GM18907 (cell line): ENCODE measurements around the gene CCL7.
"Not testable (repeated sequence)": the region's sequence is repeated elsewhere in the genome, so short reads cannot be mapped to it uniquely, and the experiment has no call there.

Experiments
- ATAC-seq: cut with Tn5 transposase; IDR thresholded peaks from one replicate; pipeline ENCODE4 v1.9.1; 2021; ENCODE audit warnings: mild to moderate bottlenecking, moderate library complexity; ENCODE audit not compliant: unreplicated experiment

The CCL7 gene

GRCh38 chr17:34269969-34270368, at the start of gene CCL7:
Gene CCL7, plus strand, starts transcription at chr17:34270221. Its CDS starts 70 bp downstream, at chr17:34270291.
- ATAC-seq, result no peak

DNA sequence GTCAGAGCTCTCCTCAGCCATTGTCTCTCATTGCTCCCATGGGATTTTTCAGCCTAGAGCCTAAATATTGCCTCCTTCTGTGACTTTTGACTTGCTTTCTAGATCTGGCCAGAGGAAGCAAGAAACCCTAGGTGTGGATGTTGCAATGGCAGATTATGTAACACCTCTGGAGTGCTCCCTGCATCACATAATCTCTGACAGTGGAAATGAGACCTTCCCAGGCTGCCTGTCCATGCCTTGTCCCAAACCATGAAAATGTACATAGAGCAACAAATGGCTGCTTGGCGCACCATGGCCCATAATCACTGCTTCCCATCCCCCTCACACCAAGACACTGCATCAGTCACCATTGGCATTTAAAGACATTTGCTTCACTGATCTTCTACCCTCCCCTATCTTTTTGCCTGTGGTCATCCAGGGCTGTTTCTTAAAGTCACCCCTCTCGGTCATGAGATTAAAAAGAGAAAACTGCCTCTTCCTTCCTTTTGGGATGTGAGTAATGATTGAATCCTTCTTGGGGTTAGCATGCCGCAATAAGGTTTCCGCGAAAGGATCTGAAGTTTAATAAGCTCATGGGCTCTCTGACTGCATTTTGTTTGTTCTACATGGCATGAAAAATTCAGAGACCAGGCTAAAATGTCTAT, 49.1 kb upstream of the CCL7 start:
- no peak for ATAC-seq

DNA sequence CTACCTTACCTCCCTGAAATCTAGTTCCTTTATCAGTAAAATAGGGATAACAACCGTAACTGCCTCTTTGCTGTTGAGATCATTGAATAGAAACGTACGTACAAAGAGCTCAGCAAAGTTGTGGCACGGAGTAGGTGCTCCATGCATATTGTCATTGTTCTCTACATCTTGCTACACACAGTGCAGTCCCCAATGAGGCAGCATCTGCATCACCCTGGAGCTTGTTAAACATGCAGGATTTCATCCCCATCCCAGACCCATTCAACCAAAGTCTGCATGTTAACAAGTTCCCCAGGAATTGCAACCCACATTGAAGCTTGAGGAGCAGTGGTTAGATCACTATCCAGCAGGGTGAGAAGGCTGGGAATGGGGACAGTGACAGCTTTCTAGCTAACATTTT, 48.6 kb upstream of the CCL7 start:
- no peak for ATAC-seq

DNA sequence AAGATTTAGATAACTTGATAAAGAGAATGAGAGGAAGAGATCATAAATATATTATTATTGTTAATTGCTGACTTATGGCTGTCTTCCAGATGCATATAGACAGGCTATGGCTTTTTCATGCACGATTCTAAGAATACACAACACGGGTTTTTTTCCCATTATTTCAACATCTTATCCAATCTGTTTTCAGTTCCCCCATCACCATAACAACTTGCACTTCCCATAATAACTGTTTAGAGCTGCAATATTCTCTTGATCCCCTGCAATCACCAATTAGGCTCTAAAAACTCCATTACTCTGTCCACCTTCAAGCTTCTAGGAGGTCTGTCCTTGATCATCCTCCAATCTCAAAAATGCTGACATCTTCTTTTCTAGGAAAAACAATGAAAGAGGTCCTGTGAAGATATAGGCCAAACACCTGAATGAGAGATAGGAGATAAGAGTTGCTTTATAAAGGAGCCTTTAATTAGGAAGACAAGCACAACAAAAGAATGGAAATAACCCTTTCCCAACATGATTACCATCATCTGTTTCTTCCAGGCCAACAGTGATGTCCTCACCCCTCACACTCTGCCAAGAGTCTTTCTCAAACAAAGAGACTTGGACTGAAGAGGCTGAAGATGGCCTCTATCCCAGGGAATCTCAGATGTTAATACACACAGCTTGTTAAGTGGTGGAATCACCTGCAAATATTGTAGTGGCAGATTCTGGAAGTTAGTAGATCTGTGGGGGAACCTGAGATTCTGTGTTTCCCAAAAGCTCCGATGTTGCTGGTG, 47.1 kb upstream of the CCL7 start:
- no peak for ATAC-seq

DNA sequence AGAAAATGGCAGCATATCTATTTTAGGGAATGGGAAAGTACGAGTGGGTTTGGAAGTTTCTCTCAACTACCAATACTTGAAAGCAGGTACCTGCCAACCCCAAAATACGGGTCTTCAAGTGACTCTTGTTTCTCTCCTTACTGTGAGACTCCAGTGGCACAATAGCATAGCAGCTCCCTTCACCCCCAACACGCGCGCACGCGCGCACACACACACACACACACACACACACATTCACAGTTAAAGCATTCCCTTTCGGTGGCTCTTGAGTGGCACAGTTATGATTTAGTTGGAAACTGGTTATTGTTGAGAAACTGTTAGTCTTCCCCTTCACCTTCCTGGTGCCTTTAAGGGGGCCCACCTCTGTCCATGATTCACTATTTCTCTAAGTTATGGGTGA, 45.0 kb upstream of the CCL7 start:
- no peak for ATAC-seq

GRCh38 chr17:34226011-34226743, 43.8 kb upstream of the CCL7 start:
- ATAC-seq, result no peak

- ATAC-seq, result no peak
Measured at GRCh38 chr17:34226744-34227034, 43.3 kb upstream of the CCL7 start.

- ATAC-seq, result not testable (repeated sequence)
Measured at GRCh38 chr17:34227293-34227692, 42.7 kb upstream of the CCL7 start.

GRCh38 chr17:34227707-34228106, 42.3 kb upstream of the CCL7 start:
- no peak for ATAC-seq

DNA sequence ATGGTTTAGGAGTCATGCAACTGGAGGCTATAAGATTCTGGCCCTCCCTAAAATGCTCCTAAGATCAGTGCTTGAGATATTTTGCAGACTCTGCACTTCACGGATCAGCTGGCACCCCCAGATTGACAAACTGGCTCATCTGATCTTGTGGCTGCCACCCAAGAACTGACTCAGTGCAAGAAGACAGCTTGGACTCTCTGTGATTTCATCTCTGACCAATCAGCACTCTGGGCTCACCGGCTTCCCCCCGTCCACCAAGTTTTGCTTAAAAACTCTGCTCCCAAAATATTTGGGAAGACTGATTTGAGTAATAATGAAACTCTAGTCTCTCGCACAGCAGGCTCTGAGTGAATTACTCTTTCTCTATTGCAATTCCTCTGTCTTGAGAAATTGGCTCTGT, 41.2 kb upstream of the CCL7 start:
- no peak for ATAC-seq

DNA sequence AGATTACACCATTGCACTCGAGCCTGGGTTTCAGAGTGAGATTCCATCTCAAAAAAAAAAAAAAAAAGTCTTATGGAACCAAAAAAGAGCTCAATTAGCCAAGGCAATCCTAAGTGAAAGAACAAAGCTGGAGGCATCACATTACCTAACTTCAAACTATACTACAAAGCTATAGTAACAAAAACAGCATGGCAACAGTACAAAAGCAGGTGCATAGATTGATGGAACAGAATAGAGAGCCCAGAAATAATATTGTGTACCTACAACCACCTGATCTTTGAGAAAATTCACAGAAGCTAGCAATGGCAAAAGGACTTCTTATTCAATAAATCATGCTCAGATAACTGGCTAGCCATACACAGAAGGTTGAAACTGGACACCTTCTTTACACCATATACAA, 39.7 kb upstream of the CCL7 start:
- no peak for ATAC-seq

DNA sequence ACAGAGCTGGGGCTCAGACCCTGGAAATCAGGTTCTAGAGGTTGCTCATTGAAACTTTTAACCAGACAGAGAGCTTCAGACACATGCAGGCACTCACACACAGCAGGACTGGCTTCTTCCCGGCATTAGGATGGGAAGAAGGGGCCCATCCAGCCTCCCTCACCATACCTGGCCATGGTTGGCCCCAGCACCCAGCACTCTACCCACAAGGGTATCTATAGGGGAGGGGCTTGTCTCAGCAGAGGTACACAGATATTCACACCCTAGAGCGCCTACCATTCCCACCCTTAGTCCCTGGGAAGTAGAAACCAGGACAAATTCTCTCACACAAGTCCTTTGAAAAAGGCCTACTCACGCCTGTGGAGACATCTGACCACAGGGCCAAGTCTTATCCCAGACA, 35.4 kb upstream of the CCL7 start:
- no peak for ATAC-seq

DNA sequence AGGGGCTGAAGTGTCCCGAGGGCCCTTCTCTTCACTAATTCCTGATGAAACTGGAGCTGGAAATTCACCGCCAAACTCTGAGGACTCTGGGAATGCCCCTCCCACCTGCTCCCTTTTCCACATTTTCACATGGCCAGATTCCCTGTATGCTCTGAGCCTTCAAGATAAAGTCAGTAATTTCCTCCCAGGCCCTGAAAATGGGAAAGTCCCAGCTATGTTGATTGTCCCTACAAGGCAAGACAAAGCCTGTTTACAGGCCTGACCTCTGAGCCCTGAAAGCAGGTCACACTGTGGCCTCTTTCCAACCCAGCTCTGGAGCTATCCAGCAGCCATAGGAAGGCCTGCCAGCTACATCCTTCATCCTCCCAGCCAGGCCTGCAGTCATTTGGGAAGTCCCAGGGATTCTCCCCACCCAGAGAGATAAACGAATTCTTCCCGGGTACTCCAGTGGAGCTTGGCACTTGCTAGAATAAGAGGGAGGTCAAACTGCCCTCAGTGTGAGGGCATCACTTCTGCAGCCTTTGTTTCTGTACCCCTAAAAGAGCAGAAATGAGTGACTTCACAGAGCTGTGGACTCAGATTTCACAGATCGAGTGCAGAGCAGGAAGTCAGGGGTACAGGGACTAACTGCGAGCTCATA, 34.5 kb upstream of the CCL7 start:
- ATAC-seq, result no peak

GRCh38 chr17:34236281-34236892, 33.6 kb upstream of the CCL7 start:
- ATAC-seq, result no peak

GRCh38 chr17:34237458-34237857, 32.6 kb upstream of the CCL7 start:
- ATAC-seq, result no peak

DNA sequence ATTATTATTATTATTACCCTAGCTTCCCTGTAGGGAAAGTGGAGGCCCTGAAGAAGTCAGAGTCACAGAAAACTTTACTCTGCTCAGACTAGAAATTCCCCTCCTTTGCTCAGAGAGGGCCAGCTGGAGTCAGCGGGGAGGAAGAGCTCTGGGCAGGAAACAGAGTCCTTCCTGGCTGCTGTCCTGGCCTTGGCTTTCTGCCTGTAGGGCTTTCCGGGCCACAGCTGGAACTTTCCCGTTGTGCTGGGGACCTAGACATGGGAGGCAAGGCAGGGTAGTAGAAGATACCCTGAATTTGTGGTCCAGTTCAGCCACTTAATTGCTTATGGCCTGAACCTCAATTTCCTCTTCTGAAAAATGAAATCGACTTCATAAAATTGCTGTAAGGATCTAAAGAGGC, 29.0 kb upstream of the CCL7 start:
- ATAC-seq, result no peak

DNA sequence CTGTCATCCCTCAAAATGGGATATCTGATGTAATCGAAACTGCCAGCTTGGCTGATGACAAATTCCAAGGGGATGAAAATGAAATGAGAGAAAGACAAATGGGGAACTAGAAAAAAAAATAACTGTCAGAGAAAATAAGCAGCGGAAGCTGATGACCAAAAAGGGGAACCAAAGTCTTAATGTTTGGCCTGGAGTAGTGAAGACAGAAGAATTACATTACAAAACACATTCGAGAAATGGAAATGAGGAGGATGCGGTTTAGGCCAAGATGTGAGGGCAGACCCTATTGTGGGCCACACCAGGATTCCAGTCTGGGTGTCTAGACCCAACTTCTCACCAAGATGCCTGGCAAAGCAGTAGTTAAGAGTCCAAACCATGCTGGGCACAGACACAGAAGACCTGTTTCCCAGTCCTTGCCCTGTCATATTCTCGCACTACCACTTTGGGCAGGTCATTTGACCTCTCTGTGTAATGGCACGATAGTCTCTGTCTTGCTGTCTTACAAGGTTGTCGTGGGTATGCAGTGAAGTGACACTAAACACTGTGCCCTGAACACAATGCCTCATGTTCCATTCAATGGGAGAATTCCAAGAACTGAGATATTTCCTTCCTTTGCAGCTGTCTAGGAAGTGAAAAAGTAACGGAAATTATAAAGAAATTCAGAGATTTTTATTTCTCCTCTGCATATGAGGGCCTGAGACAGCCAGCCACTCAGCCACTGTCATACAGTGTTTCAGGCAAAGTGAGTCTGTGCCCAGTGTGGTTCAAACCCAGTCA, 27.2 kb upstream of the CCL7 start:
- ATAC-seq, result no peak

DNA sequence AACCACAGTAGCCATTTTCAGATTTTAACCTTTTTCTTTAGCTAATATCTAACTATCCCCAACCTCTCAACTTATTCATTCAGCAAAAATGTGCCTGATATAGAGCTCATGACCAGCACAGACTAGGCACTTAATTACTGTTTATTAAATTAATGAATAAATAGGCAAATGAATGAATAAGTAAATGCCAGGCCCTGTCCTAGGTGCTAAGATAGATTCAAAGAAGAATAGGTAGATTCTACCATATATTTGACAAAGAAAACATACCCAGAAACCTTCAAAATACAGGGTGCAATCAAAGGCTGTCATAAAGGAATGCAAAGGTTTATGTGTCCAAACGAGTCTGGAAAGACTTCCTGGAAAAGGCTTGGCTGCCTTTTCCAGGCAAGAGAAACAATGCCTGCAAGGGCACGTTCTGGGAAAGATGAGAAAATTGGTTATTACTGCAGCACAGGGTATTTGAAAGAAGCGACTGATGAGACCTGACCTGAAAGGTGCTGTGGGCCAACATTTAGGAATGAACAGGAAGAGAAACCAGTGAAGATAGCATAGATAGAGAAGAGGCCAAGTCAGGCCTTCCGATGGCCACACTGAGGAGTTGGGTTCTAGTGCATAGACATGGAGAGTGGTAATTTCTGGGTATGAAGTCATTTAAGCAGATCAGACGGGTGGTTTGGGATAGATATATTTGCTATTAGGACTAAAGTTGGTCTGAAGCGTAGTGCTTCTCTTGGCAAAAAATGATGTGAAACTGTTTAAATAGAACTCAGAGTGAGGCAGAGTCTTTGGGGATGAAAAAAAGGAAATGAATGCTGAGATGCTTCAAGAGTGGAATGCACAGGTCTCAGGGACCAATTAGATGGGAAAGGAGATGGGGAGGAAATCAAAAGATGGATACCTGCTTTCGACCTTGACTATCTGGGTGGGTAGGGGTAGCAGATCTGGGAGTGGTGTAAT, 26.4 kb upstream of the CCL7 start:
- ATAC-seq, result no peak

GRCh38 chr17:34245351-34245905, 24.6 kb upstream of the CCL7 start:
- no peak for ATAC-seq
